CD4-positive, alpha-beta T cell (primary cell): ENCODE results near the gene NELL2. TPM values are rescaled to one million over a fixed set of nuclear protein-coding genes. Genes with fewer than 3 reads are reported as not detected.

ENCODE experiments used
- ATAC-seq: fragments of 200-7000 bp; cut with Tn5 transposase; one replicate; pipeline ENCODE4 v1.10.0; 2022; ENCODE audit warnings: mild to moderate bottlenecking; ENCODE audit not compliant: poor library complexity
- CTCF ChIA-PET: fragments of 350-600 bp; sonication (Branson Sonifier 250); formaldehyde crosslinking; loops from one replicate; lab custom pipeline; 2021; ENCODE audit warnings: antibody characterized with exemption, inconsistent platforms; lab: Charles Lee
- POLR2A ChIA-PET: fragments of 350-600 bp; sonication (Branson Sonifier 250); formaldehyde crosslinking; loops from one replicate; lab custom pipeline; 2021; ENCODE audit warnings: antibody characterized with exemption, inconsistent platforms; lab: Charles Lee
- DNase-seq, 14 experiments: peaks; one replicate each; pipeline ENCODE4 v3.0.0-alpha.2; 2013 to 2020; ENCODE audit warnings: mixed read lengths in 2 of 14
- H3K27ac ChIP-seq, 2 donors: one replicate each; pipeline versions ENCODE4 v1.5.1 to v1.7.0; 2013; ENCODE audit warnings: low read length in 2 of 2, low read depth in 1 of 2, mild to moderate bottlenecking in 1 of 2
- H3K27me3 ChIP-seq, 2 experiments: 1 replicate in 1 of 2; 2 replicates in 1 of 2; pipeline versions ENCODE4 v1.6.1 to v1.7.0; 2013; ENCODE audit warnings: low read length in 2 of 2, control low read depth in 1 of 2, mild to moderate bottlenecking in 1 of 2, moderate library complexity in 1 of 2; ENCODE audit not compliant: insufficient read depth in 2 of 2, control insufficient read depth in 1 of 2
- H3K36me3 ChIP-seq: one replicate; pipeline ENCODE4 v1.6.1; 2013; ENCODE audit warnings: low read length, control low read depth; ENCODE audit not compliant: insufficient read depth
- H3K4me1 ChIP-seq: one replicate; pipeline ENCODE4 v1.6.1; 2013; ENCODE audit warnings: low read length, control low read depth; ENCODE audit not compliant: insufficient read depth
- H3K4me3 ChIP-seq: one replicate; pipeline ENCODE4 v1.5.1; 2013; ENCODE audit warnings: mild to moderate bottlenecking, low read length, moderate library complexity
- H3K9me3 ChIP-seq, 2 experiments: 1 replicate in 1 of 2; 2 replicates in 1 of 2; pipeline versions ENCODE4 v1.6.1 to v1.7.0; 2013; ENCODE audit warnings: low read length in 2 of 2, mild to moderate bottlenecking in 2 of 2, control low read depth in 1 of 2, moderate library complexity in 1 of 2; ENCODE audit not compliant: control insufficient read depth in 1 of 2, insufficient read depth in 1 of 2
- H3K27ac Mint-ChIP-seq: one replicate; pipeline ENCODE4 v1.8.0; 2020; ENCODE audit warnings: mixed read lengths
- H3K27me3 Mint-ChIP-seq: one replicate; pipeline ENCODE4 v1.8.0; 2021; ENCODE audit warnings: mixed read lengths
- H3K36me3 Mint-ChIP-seq: one replicate; pipeline ENCODE4 v1.8.0; 2021; ENCODE audit warnings: low read depth, mixed read lengths
- H3K4me1 Mint-ChIP-seq: one replicate; pipeline ENCODE4 v1.8.0; 2021; ENCODE audit warnings: low read depth, mixed read lengths
- H3K4me3 Mint-ChIP-seq: one replicate; pipeline ENCODE4 v1.8.0; 2020; ENCODE audit warnings: mild to moderate bottlenecking, mixed read lengths
- H3K9me3 Mint-ChIP-seq: one replicate; pipeline ENCODE4 v1.8.0; 2020; ENCODE audit warnings: mixed read lengths
- CTCF ChIP-seq: fragments of 200-600 bp; IDR thresholded peaks from one replicate; pipeline ENCODE4 v1.8.0; 2022; ENCODE audit warnings: antibody characterized with exemption, mild to moderate bottlenecking
- intact Hi-C, 2 experiments: fragments of 100-400 bp; cut with DNase I in 1 of 2; cut with micrococcal nuclease in 1 of 2; formaldehyde crosslinking; loops; one replicate each; pipeline versions ENCODE4 v1.15.1 to v1.9.0; 2023 to 2025; cut with DNase I, micrococcal nuclease
- total RNA-seq, 174 experiments: library from RNA in 2 of 174; stranded (reverse) in 2 of 174; gene quantifications; one replicate each; pipeline ENCODE4 v1.2.3 and lab custom pipeline; 2021 to 2026

NELL2 gene
- total RNA-seq, 2 experiments from 2014 or later = 142 to 147 TPM

- intact Hi-C loops = loop anchor here (1.0 to 5.0 kb wide), 5 partner anchors 57 to 100 kb away; no protein-coding TSS in a partner anchor
- ATAC-seq (no peak), DNase-seq (peak in 11 of 14 experiments; percentile 3 to 47 (median 19))
- POLR2A ChIA-PET = interaction anchor here (0.6 to 5.2 kb wide), 14 partner anchors 12 to 859 kb away, joined by 3 to 72 read pairs (median 6); no protein-coding TSS in a partner anchor
- Histone ChIP-seq H3K36me3 (no peaks in the 10 kb centered on the region), H3K4me1 (peaks cover 24% of the 10 kb centered on the region), H3K27me3 (peaks cover 8 to 9% of the 10 kb centered on the region in 2 experiments), H3K9me3 (peaks cover 0 to 6% of the 10 kb centered on the region in 2 experiments), H3K27ac (peak overlapping the region; percentile 1 to 14), H3K4me3 (peak overlapping the region; percentile 82)
- peak overlapping the region; percentile 77 for H3K27ac Mint-ChIP-seq
- peak overlapping the region; percentile 98 for H3K4me3 Mint-ChIP-seq
- peaks cover 14% of the 10 kb centered on the region for H3K9me3 Mint-ChIP-seq
- CTCF ChIA-PET = interaction anchor here (0.9 to 6.8 kb wide), 9 partner anchors 23 to 109 kb away, joined by 3 to 81 read pairs (median 8); no protein-coding TSS in a partner anchor
- TF ChIP-seq CTCF = no peak
- peaks cover 18% of the 10 kb centered on the region for H3K27me3 Mint-ChIP-seq
- peaks cover 41% of the 10 kb centered on the region for H3K36me3 Mint-ChIP-seq
- H3K4me1 Mint-ChIP-seq = peaks cover 54% of the 10 kb centered on the region
Measured at GRCh38 chr12:44874981-44875416, 1.1 kb downstream of the NELL2 start.

GRCh38 chr12:44873898-44874297, 2.2 kb downstream of the NELL2 start:
- peaks cover 6 to 7% of the 10 kb centered on the region in 2 experiments for H3K9me3 ChIP-seq
- POLR2A ChIA-PET = interaction anchor here (1.0 to 5.2 kb wide), 11 partner anchors 11 to 122 kb away, joined by 3 to 72 read pairs (median 9); no protein-coding TSS in a partner anchor
- no peaks in the 10 kb centered on the region for H3K36me3 ChIP-seq
- no peak overlapping the region for H3K27ac ChIP-seq
- Mint-ChIP-seq H3K36me3 (peaks cover 49% of the 10 kb centered on the region), H3K27me3 (peaks cover 18% of the 10 kb centered on the region), H3K27ac (peak overlapping the region; percentile 77), H3K4me3 (peak overlapping the region; percentile 98), H3K4me1 (peaks cover 64% of the 10 kb centered on the region), H3K9me3 (peaks cover 11% of the 10 kb centered on the region)
- ATAC-seq (peak; percentile 34), DNase-seq (peak in 3 of 14 experiments; percentile 57 to 70 (median 61))
- H3K4me3 ChIP-seq = peak overlapping the region; percentile 82
- TF ChIP-seq CTCF = peak; percentile 68
- CTCF ChIA-PET = interaction anchor here (0.6 to 6.8 kb wide), 14 partner anchors 12 to 108 kb away, joined by 3 to 81 read pairs (median 4); no protein-coding TSS in a partner anchor
- H3K4me1 ChIP-seq = peaks cover 24% of the 10 kb centered on the region
- intact Hi-C loops = loop anchor here (1.0 to 5.0 kb wide), 5 partner anchors 58 to 99 kb away; no protein-coding TSS in a partner anchor
- peaks cover 8 to 9% of the 10 kb centered on the region in 2 experiments for H3K27me3 ChIP-seq

- H3K9me3 ChIP-seq = peaks cover 0 to 20% of the 10 kb centered on the region in 2 experiments
- peaks cover 23% of the 10 kb centered on the region for H3K9me3 Mint-ChIP-seq
- H3K27me3 Mint-ChIP-seq = no peaks in the 10 kb centered on the region
- no peak for ATAC-seq
- no peak overlapping the region for H3K4me3 ChIP-seq
- H3K4me1 Mint-ChIP-seq = peaks cover 46% of the 10 kb centered on the region
- H3K36me3 Mint-ChIP-seq = peaks cover 72% of the 10 kb centered on the region
- ChIA-PET POLR2A (interaction anchor here (0.7 to 2.4 kb wide), 3 partner anchors 12 to 23 kb away, joined by 3 to 8 read pairs (median 5); no protein-coding TSS in a partner anchor), CTCF (interaction anchor here (1.6 kb wide), 1 partner anchor 94 kb away, joined by 5 read pairs; no protein-coding TSS in a partner anchor)
- H3K36me3 ChIP-seq = no peaks in the 10 kb centered on the region
- no peaks in the 10 kb centered on the region for H3K4me1 ChIP-seq
- peak overlapping the region; percentile 32 for H3K27ac Mint-ChIP-seq
- intact Hi-C loops = no loop called here
- no peak for DNase-seq
- no peak for TF ChIP-seq CTCF
- H3K27me3 ChIP-seq = no peaks in the 10 kb centered on the region
- no peak overlapping the region for H3K4me3 Mint-ChIP-seq
- no peak overlapping the region for H3K27ac ChIP-seq
Measured at GRCh38 chr12:44869503-44869902, 6.6 kb downstream of the NELL2 start.
